HepG2 (cell line): ENCODE results near the gene ZCCHC8. TPM values are rescaled to one million over a fixed set of nuclear protein-coding genes. Genes with fewer than 3 reads are reported as not detected.

ENCODE experiments used
- ARID5B ChIP-seq: IDR thresholded peaks from 2 replicates; pipeline ENCODE4 v1.4.0; 2020; ENCODE audit warnings: mild to moderate bottlenecking, missing genetic modification reagents
- ARNTL ChIP-seq: sonication (generic); formaldehyde crosslinking; IDR thresholded peaks from 2 replicates; pipeline ENCODE4 v1.4.0; 2020; ENCODE audit warnings: mild to moderate bottlenecking, missing genetic modification reagents
- BATF2 ChIP-seq: sonication (generic); formaldehyde crosslinking; IDR thresholded peaks from 2 replicates; pipeline ENCODE4 v1.8.0; 2022; ENCODE audit warnings: mild to moderate bottlenecking, missing genetic modification reagents, moderate library complexity
- FOXM1 ChIP-seq: sonication (generic); formaldehyde crosslinking; IDR thresholded peaks from 2 replicates; pipeline ENCODE4 v1.5.0; 2020; ENCODE audit warnings: missing genetic modification reagents
- KLF12 ChIP-seq: sonication (generic); formaldehyde crosslinking; IDR thresholded peaks from 2 replicates; pipeline ENCODE4 v1.4.0; 2020; ENCODE audit warnings: missing genetic modification reagents, borderline replicate concordance
- MLX ChIP-seq: IDR thresholded peaks from 2 replicates; pipeline ENCODE4 v1.6.1; 2016
- SIX4 ChIP-seq: sonication (generic); formaldehyde crosslinking; IDR thresholded peaks from 2 replicates; pipeline ENCODE4 v1.4.0; 2020; ENCODE audit warnings: missing genetic modification reagents
- SMAD9 ChIP-seq: sonication (generic); formaldehyde crosslinking; IDR thresholded peaks from 2 replicates; pipeline ENCODE4 v1.5.1; 2020; ENCODE audit warnings: mild to moderate bottlenecking, missing genetic modification reagents
- SOX5 ChIP-seq: IDR thresholded peaks from 2 replicates; pipeline ENCODE4 v1.6.1; 2016; ENCODE audit warnings: borderline replicate concordance
- SP4 ChIP-seq: sonication (generic); formaldehyde crosslinking; IDR thresholded peaks from 2 replicates; pipeline ENCODE4 v1.8.1; 2023; ENCODE audit warnings: mild to moderate bottlenecking, missing genetic modification reagents
- ZFP90 ChIP-seq: sonication (generic); formaldehyde crosslinking; IDR thresholded peaks from 2 replicates; pipeline ENCODE4 v1.8.0; 2022; ENCODE audit warnings: missing genetic modification reagents, mild to moderate bottlenecking, inconsistent platforms, borderline replicate concordance
- ZNF3 ChIP-seq: IDR thresholded peaks from 2 replicates; pipeline ENCODE4 v1.7.0; 2017; ENCODE audit warnings: inconsistent platforms
- ZNF337 ChIP-seq: sonication (generic); formaldehyde crosslinking; IDR thresholded peaks from 2 replicates; pipeline ENCODE4 v1.5.1; 2020; ENCODE audit warnings: missing genetic modification reagents, low read depth, mild to moderate bottlenecking, borderline replicate concordance
- ZNF33B ChIP-seq: sonication (generic); formaldehyde crosslinking; IDR thresholded peaks from 2 replicates; pipeline ENCODE4 v1.5.1; 2020; ENCODE audit warnings: mild to moderate bottlenecking, missing genetic modification reagents
- ZNF430 ChIP-seq: sonication (generic); formaldehyde crosslinking; IDR thresholded peaks from 2 replicates; pipeline ENCODE4 v1.9.0; 2021; ENCODE audit warnings: mild to moderate bottlenecking, missing genetic modification reagents
- ZNF800 ChIP-seq: sonication (generic); formaldehyde crosslinking; IDR thresholded peaks from 2 replicates; pipeline ENCODE4 v1.4.0; 2020; ENCODE audit warnings: missing genetic modification reagents
- ZNF841 ChIP-seq: sonication (generic); formaldehyde crosslinking; IDR thresholded peaks from 2 replicates; pipeline ENCODE4 v1.8.1; 2023; ENCODE audit warnings: missing genetic modification reagents, borderline replicate concordance
- ZNF891 ChIP-seq: sonication (generic); formaldehyde crosslinking; IDR thresholded peaks from 2 replicates; pipeline ENCODE4 v1.5.0; 2020; ENCODE audit warnings: mild to moderate bottlenecking, missing genetic modification reagents
- polyA plus RNA-seq, 8 experiments: library from polyadenylated mRNA; depleted of rRNA in 3 of 8; stranded (reverse) in 7 of 8; unstranded in 1 of 8; fragments of >200 nt; fragmentation: Illumina TruSeq in 4 of 8; extraction: Trizol in 4 of 8; gene quantifications; 2 replicates each; pipeline versions ENCODE4 v1.2.1 to v1.2.3, GENCODE V29; 2011 to 2016; ENCODE audit warnings: low read depth in 4 of 8, missing spikeins in 1 of 8, mixed read lengths in 1 of 8; ENCODE audit not compliant: insufficient read depth in 1 of 8
- total RNA-seq, 5 experiments: library from RNA; depleted of rRNA; stranded (reverse); fragments of >200 nt; fragmentation: Illumina TruSeq; extraction: Trizol; gene quantifications; 2 replicates each; pipeline ENCODE4 v1.2.3, GENCODE V29; 2016; ENCODE audit warnings: low read depth in 1 of 5
- TF ChIP-seq, protein P1 (sequence below): sonication (generic); formaldehyde crosslinking; conservative IDR thresholded peaks from 2 replicates; pipeline ENCODE4 v1.4.0; 2020; ENCODE audit warnings: missing genetic modification reagents
- TF ChIP-seq, protein P2 (sequence below): sonication (generic); formaldehyde crosslinking; IDR thresholded peaks from 2 replicates; pipeline ENCODE4 v1.8.1; 2023; ENCODE audit warnings: mild to moderate bottlenecking, missing genetic modification reagents

The ZCCHC8 gene
- total and polyA plus RNA-seq, 2 of the 13 experiments (the other 11 are each of a cell fraction or from before 2014, with no cell fraction given), result 18.6 to 20.9 TPM

DNA sequence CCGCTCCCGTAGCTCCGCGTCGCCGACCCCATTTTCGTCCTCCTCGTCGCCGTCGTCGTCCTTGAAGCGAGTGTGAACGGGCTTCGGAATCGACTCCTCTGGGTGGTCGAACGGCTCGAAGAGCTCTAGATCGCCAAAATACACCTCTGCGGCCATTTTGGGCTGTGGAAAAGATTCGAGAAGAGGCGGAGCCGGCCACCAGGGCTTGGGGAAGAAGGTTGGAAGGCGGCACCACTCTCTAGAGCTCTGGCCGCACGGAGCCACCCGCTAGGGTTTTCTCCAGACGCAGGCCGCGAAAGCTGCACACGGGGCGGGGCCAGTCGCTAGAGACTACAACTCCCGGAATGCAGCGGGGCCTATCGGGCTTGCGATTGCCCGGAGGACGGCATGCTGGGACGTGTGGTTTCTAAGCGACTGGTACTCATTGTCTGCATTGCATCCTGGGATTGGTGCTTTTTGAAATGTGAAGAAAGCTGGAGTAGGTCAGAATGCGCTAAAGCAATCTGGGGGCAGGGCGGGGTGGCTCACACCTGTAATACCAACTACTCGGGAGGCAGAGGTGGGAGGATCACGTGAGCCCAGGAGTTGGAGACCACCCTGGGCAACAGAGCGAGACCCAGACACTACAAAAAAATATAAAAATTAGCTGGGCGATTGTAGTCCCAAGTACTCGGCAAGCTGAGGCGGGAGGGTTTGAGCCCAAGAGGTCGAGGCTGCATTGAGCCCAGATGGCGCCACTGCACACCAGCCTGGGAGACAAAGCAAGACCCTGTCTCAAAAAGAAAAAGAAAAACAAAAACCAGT lies at the start of gene ZCCHC8 (continued):
- TF ChIP-seq ZNF800 (CRISPR knock-in tag), result no peak; the same call in 1 of the 2 replicates
- peak; percentile 80 for TF ChIP-seq SP4 (CRISPR knock-in tag)
- TF ChIP-seq SMAD9, result peak; percentile 90; the same call in 1 of the 2 replicates
- TF ChIP-seq ARNTL (CRISPR knock-in tag), result peak; percentile 15; the same call in 1 of the 2 replicates
- no peak for TF ChIP-seq ZFP90 (CRISPR knock-in tag)
- no peak for TF ChIP-seq ZNF841 (CRISPR knock-in tag)
- TF ChIP-seq ZNF430 (CRISPR knock-in tag), result 0 out of 2 replicates have a peak, but pooled peaks have one; percentile 53
- TF ChIP-seq, protein P1, sequence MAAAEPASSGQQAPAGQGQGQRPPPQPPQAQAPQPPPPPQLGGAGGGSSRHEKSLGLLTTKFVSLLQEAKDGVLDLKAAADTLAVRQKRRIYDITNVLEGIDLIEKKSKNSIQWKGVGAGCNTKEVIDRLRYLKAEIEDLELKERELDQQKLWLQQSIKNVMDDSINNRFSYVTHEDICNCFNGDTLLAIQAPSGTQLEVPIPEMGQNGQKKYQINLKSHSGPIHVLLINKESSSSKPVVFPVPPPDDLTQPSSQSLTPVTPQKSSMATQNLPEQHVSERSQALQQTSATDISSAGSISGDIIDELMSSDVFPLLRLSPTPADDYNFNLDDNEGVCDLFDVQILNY (CRISPR knock-in tag), result no peak
- no peak for TF ChIP-seq BATF2 (CRISPR knock-in tag)
- TF ChIP-seq MLX (CRISPR knock-in tag), result 0 out of 2 replicates have a peak, but pooled peaks have one; percentile 39
- peak; percentile 35; the same call in 1 of the 2 replicates for TF ChIP-seq KLF12
- TF ChIP-seq, protein P2, sequence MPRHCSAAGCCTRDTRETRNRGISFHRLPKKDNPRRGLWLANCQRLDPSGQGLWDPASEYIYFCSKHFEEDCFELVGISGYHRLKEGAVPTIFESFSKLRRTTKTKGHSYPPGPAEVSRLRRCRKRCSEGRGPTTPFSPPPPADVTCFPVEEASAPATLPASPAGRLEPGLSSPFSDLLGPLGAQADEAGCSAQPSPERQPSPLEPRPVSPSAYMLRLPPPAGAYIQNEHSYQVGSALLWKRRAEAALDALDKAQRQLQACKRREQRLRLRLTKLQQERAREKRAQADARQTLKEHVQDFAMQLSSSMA (CRISPR knock-in tag), result 0 out of 2 replicates have a peak, but pooled peaks have one; percentile 77
- peak; percentile 72; the same call in 1 of the 2 replicates for TF ChIP-seq ZNF337 (CRISPR knock-in tag)
- no peak for TF ChIP-seq ZNF3 (CRISPR knock-in tag)
- peak; percentile 59; the same call in 1 of the 2 replicates for TF ChIP-seq SIX4 (CRISPR knock-in tag)
- TF ChIP-seq SOX5 (CRISPR knock-in tag), result no peak
- peak; percentile 60; the same call in 1 of the 2 replicates for TF ChIP-seq ZNF33B (CRISPR knock-in tag)
- TF ChIP-seq ARID5B (CRISPR knock-in tag), result no peak
- TF ChIP-seq ZNF891 (CRISPR knock-in tag), result 0 out of 2 replicates have a peak, but pooled peaks have one; percentile 78
- peak; percentile 89 for TF ChIP-seq FOXM1 (CRISPR knock-in tag)
